Astrocyte of the spinal cord (primary cell): Measurements from ENCODE around the gene PTAR1.

Experiments
- DNase-seq: peaks from one replicate; pipeline ENCODE4 v3.0.0; 2011; ENCODE audit warnings: low read depth, low spot score
- H3K4me3 ChIP-seq: 2 replicates; pipeline ENCODE4 v1.5.1; 2011; ENCODE audit warnings: low read depth, mild to moderate bottlenecking, low read length, moderate library complexity
- in situ Hi-C: cut with HindIII; loops from 2 replicates; pipeline ENCODE4 v1.10.0; 2017; ENCODE audit warnings: low sequenced_read_pairs
- TF ChIP-seq, protein P1 (sequence below): IDR thresholded peaks from 2 replicates; pipeline ENCODE4 v1.5.1; 2012; ENCODE audit warnings: low read depth, mild to moderate bottlenecking, low read length, inconsistent platforms

PTAR1 gene

GRCh38 chr9:69798744-69799143, 38.9 kb upstream of the PTAR1 start:
- in situ Hi-C loops = no loop called here
- DNase-seq = peak; percentile 13
- H3K4me3 ChIP-seq = no peak overlapping the region
- TF ChIP-seq, protein P1, sequence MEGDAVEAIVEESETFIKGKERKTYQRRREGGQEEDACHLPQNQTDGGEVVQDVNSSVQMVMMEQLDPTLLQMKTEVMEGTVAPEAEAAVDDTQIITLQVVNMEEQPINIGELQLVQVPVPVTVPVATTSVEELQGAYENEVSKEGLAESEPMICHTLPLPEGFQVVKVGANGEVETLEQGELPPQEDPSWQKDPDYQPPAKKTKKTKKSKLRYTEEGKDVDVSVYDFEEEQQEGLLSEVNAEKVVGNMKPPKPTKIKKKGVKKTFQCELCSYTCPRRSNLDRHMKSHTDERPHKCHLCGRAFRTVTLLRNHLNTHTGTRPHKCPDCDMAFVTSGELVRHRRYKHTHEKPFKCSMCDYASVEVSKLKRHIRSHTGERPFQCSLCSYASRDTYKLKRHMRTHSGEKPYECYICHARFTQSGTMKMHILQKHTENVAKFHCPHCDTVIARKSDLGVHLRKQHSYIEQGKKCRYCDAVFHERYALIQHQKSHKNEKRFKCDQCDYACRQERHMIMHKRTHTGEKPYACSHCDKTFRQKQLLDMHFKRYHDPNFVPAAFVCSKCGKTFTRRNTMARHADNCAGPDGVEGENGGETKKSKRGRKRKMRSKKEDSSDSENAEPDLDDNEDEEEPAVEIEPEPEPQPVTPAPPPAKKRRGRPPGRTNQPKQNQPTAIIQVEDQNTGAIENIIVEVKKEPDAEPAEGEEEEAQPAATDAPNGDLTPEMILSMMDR = no peak

DNA sequence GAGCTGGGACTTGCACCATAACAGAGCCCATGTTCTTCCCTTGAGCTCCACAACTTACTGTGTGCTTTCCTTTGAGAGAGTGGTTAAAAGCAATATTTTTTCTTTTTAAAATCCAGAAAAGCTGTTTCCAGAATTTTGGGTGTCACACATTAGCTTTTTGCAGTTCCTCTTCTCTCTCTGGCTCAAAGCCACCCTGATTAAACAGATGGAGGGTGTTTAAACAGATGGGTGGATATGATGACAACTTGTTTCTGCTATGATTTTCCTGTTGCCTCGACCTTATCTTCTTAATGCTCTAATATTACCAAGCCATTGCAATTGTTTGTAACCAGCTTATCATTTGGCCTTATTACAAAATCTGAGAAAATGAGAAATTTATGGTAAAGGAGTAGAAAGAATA, 37.9 kb upstream of the PTAR1 start:
- in situ Hi-C loops = no loop called here
- H3K4me3 ChIP-seq = no peak overlapping the region
- TF ChIP-seq, protein P1 = no peak
- no peak for DNase-seq

- in situ Hi-C loops = no loop called here
- no peak overlapping the region for H3K4me3 ChIP-seq
- TF ChIP-seq, protein P1 = no peak
- DNase-seq = no peak
Measured at GRCh38 chr9:69794356-69794755, 34.5 kb upstream of the PTAR1 start.

DNA sequence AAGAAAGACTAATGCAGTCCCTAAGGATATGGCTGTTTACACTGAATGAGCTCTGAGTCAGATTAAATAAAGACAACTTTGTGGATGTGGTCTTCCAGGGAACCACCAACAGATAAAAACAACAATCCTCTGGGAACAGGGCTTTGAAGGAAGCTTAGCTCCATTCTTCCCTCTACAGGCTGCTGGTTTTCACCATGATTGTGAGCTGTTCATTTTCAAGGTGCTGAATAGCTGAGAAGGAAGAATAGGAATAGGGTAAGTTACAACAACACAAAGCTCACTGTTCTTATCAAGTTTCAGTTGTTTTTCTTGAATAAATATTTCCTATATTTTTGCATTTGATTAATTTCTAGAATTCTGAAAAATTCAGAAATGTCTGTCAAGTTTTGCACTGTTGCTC, 25.9 kb upstream of the PTAR1 start:
- H3K4me3 ChIP-seq = no peak overlapping the region
- TF ChIP-seq, protein P1 = peak; percentile 60
- DNase-seq = peak; percentile 74
- in situ Hi-C loops = no loop called here

DNA sequence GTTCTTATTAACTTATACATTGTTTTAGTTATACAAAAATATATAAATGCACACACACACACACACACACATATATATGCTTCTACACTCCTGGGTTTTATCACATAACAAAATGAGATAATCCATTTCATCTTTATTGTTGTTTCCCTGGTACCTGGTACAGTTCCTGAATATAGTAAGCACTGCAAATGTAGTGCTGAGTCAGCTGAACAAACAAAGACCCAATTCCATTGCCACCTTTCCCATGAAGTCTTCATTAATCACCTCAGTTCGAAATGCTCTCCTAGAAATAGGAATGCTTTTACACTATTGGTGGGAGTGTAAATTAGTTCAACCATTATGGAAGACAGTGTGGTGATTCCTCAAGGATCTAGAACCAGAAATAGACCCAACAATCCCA, 13.4 kb upstream of the PTAR1 start:
- H3K4me3 ChIP-seq = no peak overlapping the region

DNA sequence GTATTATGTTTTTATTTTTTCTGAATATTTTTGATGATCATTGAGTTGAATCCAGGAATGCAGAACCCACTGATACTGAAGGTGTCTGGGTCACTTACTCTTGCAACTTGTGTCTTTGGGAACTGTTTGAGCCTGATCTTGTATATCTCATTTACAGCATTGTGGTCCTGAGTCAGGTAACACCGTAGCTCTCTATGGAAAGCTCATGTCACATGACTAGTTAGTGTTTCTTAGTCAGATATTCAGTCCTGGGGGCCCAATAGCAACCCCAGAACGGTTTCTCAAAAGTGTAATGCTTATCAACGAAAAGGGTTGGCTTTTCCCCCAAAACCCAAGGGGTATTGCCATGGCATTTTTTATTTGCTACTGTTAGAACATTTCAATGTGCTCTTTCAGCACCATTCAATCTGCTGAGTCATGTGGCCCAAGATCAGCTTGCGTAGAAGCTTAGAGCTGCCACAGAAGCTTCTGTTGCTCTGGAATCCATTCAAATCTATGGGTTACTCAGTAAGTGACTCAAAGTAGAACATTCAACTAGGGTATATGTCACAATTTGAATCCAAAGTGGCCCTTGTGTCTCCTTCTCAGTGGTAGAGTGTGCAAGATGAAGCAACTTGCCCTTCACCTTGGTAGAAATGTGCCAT, 12.1 kb upstream of the PTAR1 start:
- peak; percentile 79 for DNase-seq
- H3K4me3 ChIP-seq = no peak overlapping the region
- in situ Hi-C loops = no loop called here
- TF ChIP-seq, protein P1 = no peak

More for the DNA sequence above, 13.4 kb upstream of the PTAR1 start:
- DNase-seq = no peak
- in situ Hi-C loops = no loop called here
- TF ChIP-seq, protein P1 = no peak
